ENCODE results near the gene RECQL. TPM values are rescaled to one million over a fixed set of nuclear protein-coding genes. Genes with fewer than 3 reads are reported as not detected.
"Not testable (repeated sequence)": the region's sequence is repeated elsewhere in the genome, so short reads cannot be mapped to it uniquely, and the experiment has no call there.

The RECQL gene
- total RNA-seq, 2 experiments from 2014 or later = 88.3 to 95.8 TPM

DNA sequence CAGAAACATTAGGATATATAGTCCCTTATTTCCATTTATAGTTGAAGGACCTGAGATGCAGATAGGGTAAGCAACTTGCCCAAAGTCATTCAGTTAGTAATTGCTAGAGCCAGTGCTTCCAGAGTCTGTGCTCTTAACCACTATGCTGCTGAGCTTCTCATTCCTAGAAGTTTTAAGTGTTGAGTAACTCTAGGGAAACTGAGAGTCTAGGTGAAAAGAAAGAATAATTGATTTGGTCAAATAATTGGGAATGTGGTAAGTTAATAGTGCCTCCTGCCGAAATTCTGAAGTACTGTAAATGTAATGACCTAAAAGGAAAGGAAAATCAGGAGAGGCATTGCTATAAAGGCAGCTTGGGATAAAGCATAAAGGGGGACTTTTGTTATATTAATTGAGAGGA, 49.9 kb downstream of the RECQL start:
- peaks cover 31% of the 10 kb centered on the region for H3K4me1 Mint-ChIP-seq
- CTCF ChIA-PET = interaction anchor here (0.7 to 1.0 kb wide), 2 partner anchors 12 to 206 kb away, joined by 3 read pairs; no protein-coding TSS in a partner anchor

DNA sequence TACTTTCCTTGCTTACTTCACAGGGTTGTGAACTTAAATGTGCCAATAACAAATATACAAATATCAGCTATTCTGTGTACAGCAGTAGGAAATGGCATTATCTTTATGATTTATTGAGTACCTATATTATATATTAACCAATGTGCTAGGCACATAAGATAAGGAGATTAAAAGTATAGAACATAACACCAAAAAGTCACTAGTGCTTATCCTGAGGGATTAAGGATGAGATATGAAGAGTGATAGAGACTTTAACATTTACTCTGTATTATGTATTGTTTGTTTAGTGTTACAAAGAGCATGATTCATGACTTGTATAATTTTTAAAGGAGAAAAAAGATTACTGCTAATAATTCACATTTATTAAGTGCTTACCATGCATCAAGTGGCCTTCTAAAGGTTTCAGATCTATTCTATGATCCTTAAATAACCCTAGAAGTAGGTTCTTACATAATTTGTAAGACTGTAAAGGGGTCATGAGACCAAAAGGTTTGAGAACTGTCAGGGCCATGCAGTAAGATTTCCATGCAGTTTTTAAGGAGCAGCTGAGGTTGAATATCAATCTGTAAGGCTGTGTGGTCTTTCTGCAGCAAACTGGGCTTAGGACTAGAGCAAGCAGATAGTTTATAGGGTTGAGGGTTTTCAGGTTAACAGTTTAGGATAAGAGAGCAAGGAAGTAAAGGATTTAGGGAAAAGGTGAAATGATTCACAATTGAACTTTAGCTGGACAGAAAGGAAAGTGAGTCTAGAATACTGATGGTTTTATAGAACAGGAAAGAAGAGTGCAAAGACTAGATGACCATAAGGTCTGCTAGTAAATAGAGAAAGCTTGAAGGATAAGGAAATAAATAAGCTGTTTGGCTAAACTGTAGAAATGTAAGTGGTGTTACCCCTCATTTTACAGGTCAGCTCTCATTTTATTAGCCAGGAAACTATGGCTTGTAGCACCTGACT, 57.0 kb downstream of the RECQL start:
- Mint-ChIP-seq H3K4me1 (peaks cover 21% of the 10 kb centered on the region), H3K27me3 (no peaks in the 10 kb centered on the region), H3K27ac (no peak overlapping the region), H3K9me3 (no peaks in the 10 kb centered on the region), H3K4me3 (no peak overlapping the region), H3K36me3 (ENCODE audit: low read depth) (peaks cover 67% of the 10 kb centered on the region)
- POLR2A ChIA-PET = no interaction called here
- no peak for DNase-seq
- CTCF ChIA-PET = interaction anchor here (0.6 kb wide), 1 partner anchor 18 kb away, joined by 4 read pairs; no protein-coding TSS in a partner anchor

More for the DNA sequence above, 49.9 kb downstream of the RECQL start:
- Mint-ChIP-seq H3K9me3 (no peaks in the 10 kb centered on the region), H3K36me3 (ENCODE audit: low read depth) (peaks cover 52% of the 10 kb centered on the region), H3K4me3 (no peak overlapping the region), H3K27ac (no peak overlapping the region), H3K27me3 (no peaks in the 10 kb centered on the region)
- DNase-seq = no peak
- POLR2A ChIA-PET = interaction anchor here (0.7 kb wide), 1 partner anchor 159 kb away, joined by 3 read pairs; no protein-coding TSS in a partner anchor

DNA sequence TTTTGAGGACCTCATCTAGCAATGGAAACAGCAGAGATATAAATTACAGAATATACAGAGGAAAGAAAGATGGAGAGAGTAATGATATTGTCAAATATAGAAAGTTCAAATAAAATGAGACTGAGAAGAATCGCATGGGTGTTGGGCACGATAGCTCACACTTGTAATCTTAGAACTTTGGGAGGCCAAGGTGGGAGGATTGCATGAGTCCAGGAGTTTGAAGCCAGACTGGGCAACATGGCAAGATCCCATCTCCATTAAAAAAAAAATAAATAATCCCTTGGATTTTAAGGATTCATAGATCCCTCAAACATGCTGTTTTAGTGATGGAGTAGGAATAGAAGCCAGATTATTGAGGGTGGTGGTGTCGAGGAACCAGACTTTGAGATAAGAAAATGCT, 62.1 kb downstream of the RECQL start:
- H3K36me3 Mint-ChIP-seq (ENCODE audit: low read depth) = peaks cover 40% of the 10 kb centered on the region
- peaks cover 19% of the 10 kb centered on the region for H3K27me3 Mint-ChIP-seq
- H3K9me3 Mint-ChIP-seq = no peaks in the 10 kb centered on the region
- peak overlapping the region; percentile 98 for H3K27ac Mint-ChIP-seq
- DNase-seq = no peak
- peak overlapping the region; percentile 94 for H3K4me3 Mint-ChIP-seq
- H3K4me1 Mint-ChIP-seq = peaks cover 40% of the 10 kb centered on the region
- ChIA-PET POLR2A (no interaction called here), CTCF (interaction anchor here (0.9 kb wide), 1 partner anchor 12 kb away, joined by 3 read pairs; no protein-coding TSS in a partner anchor)

DNA sequence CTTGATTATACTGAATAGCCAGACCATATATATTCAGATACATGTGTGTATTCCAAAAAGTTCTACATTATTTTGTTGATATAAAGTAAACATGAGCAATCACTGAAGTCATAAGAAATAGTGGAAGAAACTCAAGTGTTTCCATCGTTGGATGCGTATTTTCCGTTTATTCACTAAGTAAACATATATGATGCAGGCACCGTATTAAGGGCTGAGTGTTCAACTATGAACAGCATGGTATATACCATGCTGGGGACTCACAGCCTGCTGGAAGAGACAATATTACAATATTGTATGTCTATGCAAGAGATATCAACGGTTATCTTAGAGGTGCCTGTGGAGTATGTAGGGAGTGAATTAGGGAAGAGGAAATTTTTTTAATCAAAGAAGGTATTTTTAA, 62.8 kb downstream of the RECQL start:
- no peak for DNase-seq
- Mint-ChIP-seq H3K4me1 (peaks cover 40% of the 10 kb centered on the region), H3K9me3 (no peaks in the 10 kb centered on the region), H3K4me3 (peak overlapping the region; percentile 94), H3K27me3 (peaks cover 20% of the 10 kb centered on the region), H3K27ac (peak overlapping the region; percentile 98), H3K36me3 (ENCODE audit: low read depth) (peaks cover 35% of the 10 kb centered on the region)
- POLR2A ChIA-PET = no interaction called here
- CTCF ChIA-PET = no interaction called here

DNA sequence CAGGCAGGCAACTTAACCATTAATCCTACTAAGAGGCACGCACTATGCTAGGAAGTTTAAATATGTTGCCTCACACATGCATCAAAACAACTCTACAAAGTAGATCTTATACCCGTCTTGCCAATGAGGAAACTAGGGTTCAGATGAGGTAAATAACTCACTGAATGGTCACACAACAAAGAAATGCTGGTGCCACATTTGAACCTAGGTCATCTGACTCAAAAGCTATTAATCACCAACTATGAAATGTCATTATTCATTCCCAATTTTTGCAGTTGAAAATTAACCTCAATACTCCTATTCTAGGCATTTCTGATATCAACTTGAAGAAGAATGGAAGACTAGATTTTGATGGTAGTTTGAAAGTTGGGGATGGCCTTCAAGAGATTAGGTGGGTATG, 66.7 kb downstream of the RECQL start:
- Mint-ChIP-seq H3K9me3 (peaks cover 2% of the 10 kb centered on the region), H3K27me3 (peaks cover 28% of the 10 kb centered on the region), H3K27ac (no peak overlapping the region), H3K4me1 (peaks cover 25% of the 10 kb centered on the region), H3K4me3 (no peak overlapping the region), H3K36me3 (ENCODE audit: low read depth) (peaks cover 9% of the 10 kb centered on the region)
- ChIA-PET POLR2A (no interaction called here), CTCF (interaction anchor here (1.6 kb wide), 1 partner anchor 67 kb away, joined by 4 read pairs; the partner anchor contains the start of genes GOLT1B and RECQL)
- no peak for DNase-seq

DNA sequence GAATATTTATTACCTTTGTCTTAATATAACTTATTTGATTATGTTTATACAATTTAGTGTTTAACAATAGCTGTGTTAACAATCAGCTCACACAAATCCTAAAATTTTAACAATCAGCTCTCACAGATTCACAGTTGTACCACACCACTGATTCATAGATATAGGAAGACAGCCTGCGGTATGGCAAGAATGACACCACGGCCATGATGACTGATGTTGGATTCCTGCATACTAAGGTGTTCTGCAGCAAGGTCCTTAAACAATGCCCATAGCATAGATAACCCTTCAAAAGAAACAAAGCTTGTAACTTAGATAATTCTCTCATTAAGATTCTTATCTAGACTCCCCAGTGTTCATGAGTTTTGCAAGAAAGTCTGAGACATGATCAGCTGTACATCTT, 67.9 kb downstream of the RECQL start:
- Mint-ChIP-seq H3K4me3 (no peak overlapping the region), H3K27ac (no peak overlapping the region), H3K4me1 (peaks cover 13% of the 10 kb centered on the region), H3K27me3 (peaks cover 28% of the 10 kb centered on the region), H3K9me3 (peaks cover 2% of the 10 kb centered on the region), H3K36me3 (ENCODE audit: low read depth) (no peaks in the 10 kb centered on the region)
- ChIA-PET CTCF (interaction anchor here (1.6 kb wide), 1 partner anchor 68 kb away, joined by 4 read pairs; the partner anchor contains the start of genes GOLT1B and RECQL), POLR2A (no interaction called here)
- DNase-seq = no peak

DNA sequence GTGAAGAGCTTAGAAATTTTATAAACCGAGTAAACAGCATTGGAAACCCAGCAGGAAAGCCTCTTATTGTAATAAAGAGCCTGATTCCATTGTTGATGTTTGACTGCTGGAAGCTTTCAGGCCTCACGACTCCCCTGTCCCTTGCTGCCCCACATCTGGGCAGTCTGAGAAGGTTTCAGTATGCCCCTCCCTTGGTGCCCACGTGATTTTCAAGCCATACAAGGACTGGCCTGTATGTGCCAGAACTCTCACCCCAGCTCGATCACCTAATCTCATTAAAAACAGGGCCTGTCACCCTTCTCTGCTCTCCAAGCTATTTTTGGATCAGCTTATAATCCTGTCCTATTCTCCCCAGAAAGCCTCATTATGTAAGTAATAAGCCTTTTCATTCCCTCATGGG, 71.4 kb downstream of the RECQL start:
- Mint-ChIP-seq H3K4me1 (no peaks in the 10 kb centered on the region), H3K36me3 (ENCODE audit: low read depth) (no peaks in the 10 kb centered on the region), H3K27ac (no peak overlapping the region), H3K4me3 (no peak overlapping the region), H3K9me3 (peaks cover 5% of the 10 kb centered on the region), H3K27me3 (peaks cover 31% of the 10 kb centered on the region)
- ChIA-PET CTCF (no interaction called here), POLR2A (no interaction called here)
- no peak for DNase-seq

DNA sequence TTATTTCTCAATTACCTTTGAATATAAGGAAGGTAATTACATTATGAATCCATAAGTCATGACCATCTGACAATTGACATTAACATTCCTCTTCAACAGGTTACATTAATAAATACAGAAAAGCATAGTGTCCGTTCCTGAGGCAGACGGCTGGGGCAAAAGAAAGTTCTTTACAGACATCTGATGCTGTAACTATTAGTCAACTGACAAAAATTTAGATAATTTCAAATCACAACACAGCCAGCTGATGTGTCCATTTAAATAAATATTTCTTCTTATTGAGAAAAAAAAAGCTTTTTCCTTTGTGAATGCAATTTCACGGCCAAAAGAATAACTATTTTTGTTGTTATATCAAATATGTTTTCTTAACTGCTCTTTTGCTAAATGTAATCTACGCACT, 73.2 kb downstream of the RECQL start:
- H3K9me3 Mint-ChIP-seq = peaks cover 5% of the 10 kb centered on the region
- ChIA-PET POLR2A (no interaction called here), CTCF (no interaction called here)
- H3K4me3 Mint-ChIP-seq = no peak overlapping the region
- no peaks in the 10 kb centered on the region for H3K36me3 Mint-ChIP-seq (ENCODE audit: low read depth)
- H3K27me3 Mint-ChIP-seq = peaks cover 24% of the 10 kb centered on the region
- H3K4me1 Mint-ChIP-seq = no peaks in the 10 kb centered on the region
- no peak overlapping the region for H3K27ac Mint-ChIP-seq
- no peak for DNase-seq

DNA sequence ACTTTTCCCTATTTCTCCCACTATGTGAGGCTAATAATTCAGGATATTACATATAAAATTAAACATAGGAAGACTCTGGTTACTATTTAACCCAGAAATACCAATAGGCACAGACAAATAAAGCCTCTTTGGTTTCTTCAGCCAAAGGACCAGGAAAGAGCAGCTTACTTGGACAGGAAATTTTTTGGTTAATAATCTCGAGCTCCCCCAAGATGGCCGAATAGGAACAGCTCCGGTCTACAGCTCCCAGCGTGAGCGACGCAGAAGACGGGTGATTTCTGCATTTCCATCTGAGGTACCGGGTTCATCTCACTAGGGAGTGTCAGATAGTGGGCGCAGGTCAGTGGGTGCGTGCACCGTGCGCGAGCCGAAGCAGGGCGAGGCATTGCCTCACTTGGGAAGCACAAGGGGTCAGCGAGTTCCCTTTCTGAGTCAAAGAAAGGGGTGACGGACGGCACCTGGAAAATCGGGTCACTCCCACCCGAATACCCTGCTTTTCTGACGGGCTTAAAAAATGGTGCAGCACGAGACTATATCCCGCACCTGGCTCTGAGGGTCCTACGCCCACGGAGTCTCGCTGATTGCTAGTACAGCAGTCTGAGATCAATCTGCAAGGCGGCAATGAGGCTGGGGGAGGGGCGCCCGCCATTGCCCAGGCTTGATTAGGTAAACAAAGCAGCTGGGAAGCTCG, 82.3 kb downstream of the RECQL start:
- H3K27ac Mint-ChIP-seq; H3K36me3 Mint-ChIP-seq (ENCODE audit: low read depth); DNase-seq; CTCF ChIA-PET; H3K4me3 Mint-ChIP-seq; POLR2A ChIA-PET; H3K4me1 Mint-ChIP-seq; H3K9me3 Mint-ChIP-seq: not testable (repeated sequence)
- peaks cover 13% of the 10 kb centered on the region for H3K27me3 Mint-ChIP-seq

Other genes starting within 250 kb of the RECQL start
- not detected for gene SLCO1A2, start 166.7 kb downstream of the RECQL start, total RNA-seq
- not detected for gene IAPP, start 128.7 kb downstream of the RECQL start, total RNA-seq
- 10 to 100 TPM; 24.2 to 25.3 TPM for gene PYROXD1, start 64.0 kb downstream of the RECQL start, total RNA-seq
- 10 to 100 TPM; 40.7 to 45.6 TPM for gene GOLT1B, start 154 bp upstream of the RECQL start, total RNA-seq
- gene SPX, start 24.7 kb upstream of the RECQL start, total RNA-seq = under 1 TPM in 1 of 2 experiments, not detected in 1; 0.12 TPM
- gene GYS2, start 103.2 kb upstream of the RECQL start, total RNA-seq = not detected
- gene LDHB, start 156.2 kb upstream of the RECQL start, total RNA-seq = 1,000 to 10,000 TPM in 1 of 2 experiments, 100 to 1,000 TPM in 1; 819 to 1,195 TPM